ENCODE measurements around the gene ASB10. TPM values are rescaled to one million over a fixed set of nuclear protein-coding genes. Genes with fewer than 3 reads are reported as not detected.

ASB10 gene
- total RNA-seq, 4 donors from 2014 or later: not detected

DNA sequence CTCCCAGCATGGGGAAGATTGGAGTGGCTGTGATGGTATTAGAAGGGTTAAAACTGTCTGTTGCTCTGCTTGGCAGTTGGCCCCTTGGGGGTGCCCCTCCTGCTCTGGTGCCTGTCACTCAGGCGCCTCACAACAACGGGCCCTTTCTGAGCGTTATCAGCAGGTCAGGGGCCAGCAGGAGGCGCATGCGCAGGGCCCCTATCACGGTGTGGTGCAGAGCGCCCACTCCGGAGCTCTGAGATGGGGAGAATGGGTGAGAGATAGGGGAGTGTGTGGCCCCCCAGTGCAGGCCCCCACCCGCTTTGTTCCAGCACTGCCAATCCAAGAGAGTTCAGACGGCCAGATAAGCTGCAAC lies 44.4 kb downstream of the ASB10 start:
- TF ChIP-seq, protein P1, sequence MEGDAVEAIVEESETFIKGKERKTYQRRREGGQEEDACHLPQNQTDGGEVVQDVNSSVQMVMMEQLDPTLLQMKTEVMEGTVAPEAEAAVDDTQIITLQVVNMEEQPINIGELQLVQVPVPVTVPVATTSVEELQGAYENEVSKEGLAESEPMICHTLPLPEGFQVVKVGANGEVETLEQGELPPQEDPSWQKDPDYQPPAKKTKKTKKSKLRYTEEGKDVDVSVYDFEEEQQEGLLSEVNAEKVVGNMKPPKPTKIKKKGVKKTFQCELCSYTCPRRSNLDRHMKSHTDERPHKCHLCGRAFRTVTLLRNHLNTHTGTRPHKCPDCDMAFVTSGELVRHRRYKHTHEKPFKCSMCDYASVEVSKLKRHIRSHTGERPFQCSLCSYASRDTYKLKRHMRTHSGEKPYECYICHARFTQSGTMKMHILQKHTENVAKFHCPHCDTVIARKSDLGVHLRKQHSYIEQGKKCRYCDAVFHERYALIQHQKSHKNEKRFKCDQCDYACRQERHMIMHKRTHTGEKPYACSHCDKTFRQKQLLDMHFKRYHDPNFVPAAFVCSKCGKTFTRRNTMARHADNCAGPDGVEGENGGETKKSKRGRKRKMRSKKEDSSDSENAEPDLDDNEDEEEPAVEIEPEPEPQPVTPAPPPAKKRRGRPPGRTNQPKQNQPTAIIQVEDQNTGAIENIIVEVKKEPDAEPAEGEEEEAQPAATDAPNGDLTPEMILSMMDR (IDR thresholded peaks at IDR 0.05; ENCODE audit: low read depth): no peak

DNA sequence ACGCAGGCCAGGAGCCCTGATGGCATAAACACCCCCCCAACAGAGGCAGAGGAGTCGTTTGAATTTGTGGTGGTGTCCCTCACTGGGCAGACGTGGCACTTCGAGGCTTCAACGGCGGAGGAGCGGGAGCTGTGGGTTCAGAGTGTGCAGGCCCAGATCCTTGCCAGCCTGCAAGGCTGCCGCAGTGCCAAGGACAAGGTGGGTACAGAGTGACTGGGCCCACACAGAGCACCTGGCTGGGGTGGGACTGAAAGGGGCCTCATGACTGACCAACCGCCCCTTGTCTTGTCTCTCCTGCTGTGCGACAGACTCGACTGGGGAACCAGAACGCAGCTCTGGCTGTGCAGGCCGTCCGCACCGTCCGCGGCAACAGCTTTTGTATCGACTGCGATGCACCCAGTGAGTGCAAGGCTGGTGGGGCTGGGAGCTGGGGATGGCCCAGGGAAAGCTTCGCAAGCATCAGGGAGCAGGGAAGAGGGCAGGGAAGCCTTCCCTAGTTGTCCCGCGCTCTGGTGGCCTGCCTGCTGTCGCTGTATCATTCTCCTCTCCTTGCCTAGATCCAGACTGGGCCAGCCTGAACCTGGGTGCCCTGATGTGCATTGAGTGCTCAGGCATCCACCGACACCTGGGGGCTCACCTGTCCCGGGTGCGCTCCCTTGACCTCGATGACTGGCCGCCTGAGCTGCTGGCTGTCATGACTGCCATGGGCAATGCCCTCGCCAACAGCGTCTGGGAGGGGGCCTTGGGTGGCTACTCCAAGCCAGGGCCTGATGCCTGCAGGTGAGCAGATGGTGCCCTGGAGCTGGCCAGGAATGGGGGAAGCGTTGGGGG lies 45.0 kb downstream of the ASB10 start:
- TF ChIP-seq, protein P1 (IDR thresholded peaks at IDR 0.05; ENCODE audit: low read depth): no peak

DNA sequence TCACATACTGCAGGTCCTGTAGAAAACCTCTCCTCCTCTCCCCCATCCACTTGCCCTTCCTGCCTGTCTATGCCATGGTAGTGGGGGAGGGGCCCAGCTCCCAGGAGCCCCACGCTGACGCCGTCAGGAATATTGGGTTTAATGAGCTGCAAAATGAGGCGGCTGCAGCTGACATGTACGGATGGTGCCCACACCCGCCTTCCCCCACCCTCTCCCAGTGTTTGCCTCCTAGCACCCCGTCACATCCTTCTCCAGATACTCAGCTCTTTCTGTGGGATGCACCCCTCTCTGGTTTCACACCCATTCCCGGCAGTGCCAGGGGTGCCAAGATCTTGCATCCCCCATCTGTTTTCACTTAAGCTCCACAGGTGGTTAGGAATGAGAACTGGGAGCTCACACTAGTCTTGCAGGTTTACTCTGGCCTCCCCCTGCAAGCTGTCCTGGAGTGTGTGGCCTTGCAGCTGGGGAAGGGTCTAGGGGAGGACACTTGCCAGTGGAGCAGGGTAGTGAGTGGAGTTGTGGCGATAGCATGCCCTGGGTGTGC lies 45.7 kb downstream of the ASB10 start:
- TF ChIP-seq, protein P1 (IDR thresholded peaks at IDR 0.05; ENCODE audit: low read depth): no peak

DNA sequence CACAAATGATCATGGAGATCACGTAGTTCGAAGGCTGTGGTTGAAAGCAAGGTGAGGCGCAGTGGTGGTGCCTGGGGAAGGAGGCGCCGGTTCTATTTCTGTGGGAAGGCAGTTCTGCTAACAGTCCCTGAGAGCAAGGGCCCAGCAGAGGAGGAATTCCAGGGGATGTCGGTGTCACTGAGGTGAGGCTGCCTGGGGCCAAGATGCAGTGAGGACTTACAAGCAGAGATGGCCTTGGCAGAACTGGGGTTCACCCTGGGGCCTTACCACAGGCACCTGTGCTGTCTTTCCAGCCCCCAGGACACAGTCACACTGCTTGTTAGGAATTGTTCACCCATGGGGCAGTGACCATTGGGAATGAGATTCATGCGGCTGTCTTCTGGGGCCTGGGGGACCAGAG lies 46.2 kb downstream of the ASB10 start:
- TF ChIP-seq, protein P1 (IDR thresholded peaks at IDR 0.05; ENCODE audit: low read depth): no peak

DNA sequence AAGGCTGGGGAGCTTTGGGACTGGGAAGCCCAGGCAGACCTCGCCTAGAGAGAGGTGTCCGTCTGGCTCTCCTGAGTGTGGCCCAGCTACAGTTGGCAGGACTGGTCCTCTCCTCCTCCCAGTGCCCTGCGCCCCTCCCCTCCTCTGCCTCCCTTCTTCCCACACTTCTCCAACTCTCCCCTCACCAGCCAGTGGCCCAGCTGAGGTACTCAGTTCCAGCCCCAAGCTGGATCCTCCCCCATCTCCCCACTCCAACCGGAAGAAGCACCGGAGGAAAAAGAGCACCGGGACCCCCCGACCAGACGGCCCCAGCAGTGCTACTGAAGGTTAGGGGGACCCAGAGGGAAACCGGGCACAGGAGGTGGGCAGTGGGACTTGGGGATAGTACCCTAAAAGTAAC lies 47.3 kb downstream of the ASB10 start:
- TF ChIP-seq, protein P1 (IDR thresholded peaks at IDR 0.05; ENCODE audit: low read depth): no peak

DNA sequence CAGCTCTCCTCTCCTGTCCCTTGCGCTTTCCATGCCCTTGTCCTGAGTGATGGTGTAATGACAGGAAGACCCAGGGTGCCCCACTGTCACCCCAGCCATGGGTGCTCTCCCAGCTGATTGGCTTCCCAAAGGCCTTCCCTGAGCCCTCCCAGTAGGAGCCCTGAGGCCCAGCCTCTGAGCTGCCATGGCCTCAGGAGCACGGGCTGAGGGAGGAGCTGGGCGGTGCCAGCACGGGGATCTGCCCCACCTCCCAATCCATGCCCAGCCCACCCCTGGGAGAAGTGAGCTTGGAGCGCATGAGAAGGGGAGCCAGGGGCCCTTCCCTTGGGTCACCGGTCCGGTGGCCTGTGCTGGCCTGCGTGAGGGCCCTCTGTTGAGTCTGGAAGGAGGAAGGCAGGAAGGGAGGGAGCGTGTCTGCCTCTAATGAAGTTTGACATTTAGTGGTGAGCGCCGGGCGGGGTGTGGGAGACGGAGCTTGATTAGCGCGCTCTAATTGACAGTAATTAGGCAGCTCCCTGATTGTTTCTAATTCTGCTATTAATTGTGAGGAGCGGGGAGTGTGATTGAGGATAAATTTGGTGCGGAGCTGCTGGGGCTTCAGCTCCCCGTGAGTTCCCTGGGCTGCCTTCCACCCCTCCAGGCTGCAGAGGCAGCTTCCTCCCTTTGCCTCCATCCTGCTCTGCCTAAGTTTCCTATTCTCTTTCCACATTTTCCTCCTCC lies 47.8 kb downstream of the ASB10 start:
- TF ChIP-seq, protein P1 (IDR thresholded peaks at IDR 0.05; ENCODE audit: low read depth): no peak

DNA sequence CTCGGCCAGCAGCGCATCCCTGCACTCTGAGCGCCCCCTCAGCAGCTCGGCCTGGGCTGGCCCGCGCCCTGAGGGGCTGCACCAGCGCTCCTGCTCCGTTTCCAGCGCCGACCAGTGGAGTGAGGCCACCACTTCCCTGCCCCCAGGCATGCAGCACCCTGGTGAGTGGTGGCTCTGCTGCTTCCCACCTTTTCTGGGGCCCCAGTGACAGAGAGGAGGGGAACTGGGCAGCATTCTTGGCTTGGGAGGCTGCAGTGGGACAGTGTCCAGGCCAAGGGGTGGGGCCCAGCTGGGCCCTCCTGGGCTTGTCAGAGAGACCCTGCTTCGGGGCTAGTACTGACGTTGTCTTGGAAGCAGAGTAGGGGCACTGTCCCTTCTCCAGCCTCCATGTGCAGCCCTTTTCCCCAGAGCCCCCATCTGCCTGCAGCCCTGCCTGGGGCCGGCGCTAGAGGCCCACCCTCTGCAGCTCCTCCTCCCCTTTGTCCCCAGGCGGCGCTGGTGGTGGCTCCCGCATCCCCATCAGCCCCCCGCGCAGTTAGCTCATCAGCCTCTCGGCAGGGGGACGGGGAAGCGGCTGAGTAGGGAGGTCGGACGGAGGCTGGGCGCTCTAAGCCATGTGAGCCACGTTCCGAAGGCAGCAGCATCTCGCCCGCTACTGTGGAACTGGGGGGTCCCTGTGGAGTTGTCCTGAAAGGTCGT lies 48.7 kb downstream of the ASB10 start:
- TF ChIP-seq, protein P1 (IDR thresholded peaks at IDR 0.05; ENCODE audit: low read depth): no peak

Measured in subcutaneous adipose tissue (tissue), 4 donors.